Measurements from ENCODE around the gene ACER3.
"Not testable (repeated sequence)": the region's sequence is repeated elsewhere in the genome, so short reads cannot be mapped to it uniquely, and the experiment has no call there.

Gene ACER3

GRCh38 chr11:77056814-77057402, 196.2 kb downstream of the ACER3 start:
- Mint-ChIP-seq H3K9me3 (peaks cover 12% of the 10 kb centered on the region), H3K4me1 (no peaks in the 10 kb centered on the region), H3K4me3 (no peak overlapping the region), H3K27ac (no peak overlapping the region), H3K36me3 (ENCODE audit: low read depth) (no peaks in the 10 kb centered on the region), H3K27me3 (ENCODE audit: low read depth) (no peaks in the 10 kb centered on the region)
- TF ChIP-seq CTCF (IDR thresholded peaks at IDR 0.05; ENCODE audit: unreplicated experiment in 3 of 3): no peak

GRCh38 chr11:77057938-77058474, 197.3 kb downstream of the ACER3 start:
- Mint-ChIP-seq H3K27ac (no peak overlapping the region), H3K4me1 (no peaks in the 10 kb centered on the region), H3K36me3 (ENCODE audit: low read depth) (no peaks in the 10 kb centered on the region), H3K4me3 (no peak overlapping the region), H3K27me3 (ENCODE audit: low read depth) (peaks cover 3% of the 10 kb centered on the region), H3K9me3 (peaks cover 12% of the 10 kb centered on the region)
- no peak for TF ChIP-seq CTCF (IDR thresholded peaks at IDR 0.05; ENCODE audit: unreplicated experiment in 3 of 3)

DNA sequence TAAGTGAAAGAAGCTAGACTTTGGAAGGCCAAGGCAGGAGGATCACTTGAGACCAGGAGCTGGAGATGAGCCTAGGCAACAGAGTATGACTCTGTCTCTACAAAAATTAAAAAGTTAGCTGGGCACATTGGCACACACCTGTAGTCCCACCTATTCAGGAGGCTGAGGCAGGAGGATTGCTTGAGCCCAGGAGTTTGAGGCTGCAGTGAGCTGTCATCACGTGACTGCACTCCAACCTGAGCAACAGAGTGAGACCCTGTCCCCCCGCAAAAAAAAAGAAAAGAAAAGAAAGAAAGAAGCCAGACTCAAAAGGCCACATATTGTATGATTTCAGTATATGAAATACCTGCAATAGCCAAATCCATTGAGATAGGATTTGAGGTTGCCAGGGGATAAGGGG, 198.2 kb downstream of the ACER3 start:
- H3K36me3 Mint-ChIP-seq (ENCODE audit: low read depth): no peaks in the 10 kb centered on the region
- peaks cover 7% of the 10 kb centered on the region for H3K9me3 Mint-ChIP-seq
- H3K27ac Mint-ChIP-seq: no peak overlapping the region
- TF ChIP-seq CTCF (IDR thresholded peaks at IDR 0.05; ENCODE audit: unreplicated experiment in 3 of 3): no peak
- peaks cover 5% of the 10 kb centered on the region for H3K27me3 Mint-ChIP-seq (ENCODE audit: low read depth)
- H3K4me1 Mint-ChIP-seq: no peaks in the 10 kb centered on the region
- H3K4me3 Mint-ChIP-seq: no peak overlapping the region

GRCh38 chr11:77059806-77060205, 199.1 kb downstream of the ACER3 start:
- peaks cover 11% of the 10 kb centered on the region for H3K27me3 Mint-ChIP-seq (ENCODE audit: low read depth)
- TF ChIP-seq CTCF (IDR thresholded peaks at IDR 0.05; ENCODE audit: unreplicated experiment in 3 of 3): no peak
- H3K4me1 Mint-ChIP-seq: no peaks in the 10 kb centered on the region
- H3K36me3 Mint-ChIP-seq (ENCODE audit: low read depth): no peaks in the 10 kb centered on the region
- H3K27ac Mint-ChIP-seq: no peak overlapping the region
- peaks cover 4% of the 10 kb centered on the region for H3K9me3 Mint-ChIP-seq
- no peak overlapping the region for H3K4me3 Mint-ChIP-seq

GRCh38 chr11:77060234-77060633, 199.5 kb downstream of the ACER3 start:
- H3K4me3 Mint-ChIP-seq: no peak overlapping the region
- no peaks in the 10 kb centered on the region for H3K4me1 Mint-ChIP-seq
- peaks cover 12% of the 10 kb centered on the region for H3K27me3 Mint-ChIP-seq (ENCODE audit: low read depth)
- no peaks in the 10 kb centered on the region for H3K36me3 Mint-ChIP-seq (ENCODE audit: low read depth)
- no peak overlapping the region for H3K27ac Mint-ChIP-seq
- TF ChIP-seq CTCF (IDR thresholded peaks at IDR 0.05; ENCODE audit: unreplicated experiment in 3 of 3): no peak
- H3K9me3 Mint-ChIP-seq: peaks cover under 1% of the 10 kb centered on the region

DNA sequence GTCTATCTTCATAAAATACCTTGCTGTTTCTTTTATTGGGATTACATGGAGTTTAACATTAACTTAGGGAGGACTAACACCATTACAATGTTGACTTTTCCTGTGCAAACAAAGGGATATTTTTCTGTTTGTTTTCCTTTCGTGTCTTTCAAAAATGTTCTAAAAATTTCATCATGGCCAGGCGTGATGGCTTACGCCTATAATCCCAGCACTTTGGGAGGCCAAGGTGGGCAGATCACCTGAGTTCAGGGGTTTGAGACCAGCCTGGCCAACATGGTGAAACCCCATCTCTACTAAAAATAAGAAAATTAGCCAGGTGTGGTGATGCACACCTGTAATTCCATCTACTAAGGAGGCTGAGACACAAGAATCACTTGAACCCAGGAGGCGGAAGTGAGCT, 200.5 kb downstream of the ACER3 start:
- H3K4me1 Mint-ChIP-seq; H3K9me3 Mint-ChIP-seq; H3K27ac Mint-ChIP-seq; H3K4me3 Mint-ChIP-seq; H3K36me3 Mint-ChIP-seq (ENCODE audit: low read depth): not testable (repeated sequence)
- peaks cover 12% of the 10 kb centered on the region for H3K27me3 Mint-ChIP-seq (ENCODE audit: low read depth)

Measured in nephron (organoid).